ENCODE measurements around the gene FLAD1.
"Not testable (repeated sequence)": the region's sequence is repeated elsewhere in the genome, so short reads cannot be mapped to it uniquely, and the experiment has no call there.

The FLAD1 gene

GRCh38 chr1:154990276-154990675 is 7.1 kb downstream of the FLAD1 start:
- no peak for DNase-seq (ENCODE audit: low read depth in 2 of 2)

- DNase-seq (ENCODE audit: low read depth in 2 of 2) = no peak
These were observed 9.8 kb downstream of the FLAD1 start for GRCh38 chr1:154992721-154993571.

- DNase-seq (ENCODE audit: low read depth in 2 of 2) = no peak
These were observed 10.6 kb downstream of the FLAD1 start, which contains the start of gene LENEP for GRCh38 chr1:154993572-154994268. TSS of gene LENEP (plus strand) at chr1:154993586. CDS start at chr1:154993608, 22 bp downstream.

GRCh38 chr1:154994269-154994587 is 11.1 kb downstream of the FLAD1 start:
- DNase-seq (ENCODE audit: low read depth in 2 of 2) = no peak

- DNase-seq (ENCODE audit: low read depth in 2 of 2) = no peak
These were observed 11.4 kb downstream of the FLAD1 start for GRCh38 chr1:154994591-154994990.

- not testable (repeated sequence) for DNase-seq (ENCODE audit: low read depth in 2 of 2)
These were observed 12.3 kb downstream of the FLAD1 start for GRCh38 chr1:154995301-154995983.

GRCh38 chr1:154996966-154997701 is 14.0 kb downstream of the FLAD1 start:
- DNase-seq (ENCODE audit: low read depth in 2 of 2) = no peak

- no peak for DNase-seq (ENCODE audit: low read depth in 2 of 2)
These were observed 15.1 kb downstream of the FLAD1 start for GRCh38 chr1:154998201-154998780.

- DNase-seq (ENCODE audit: low read depth in 2 of 2) = peak; percentile 75 to 77
These were observed 15.8 kb downstream of the FLAD1 start for GRCh38 chr1:154998818-154999570.

- peak in 1 of 2 donors; percentile 73 for DNase-seq (ENCODE audit: low read depth in 2 of 2)
These were observed 16.6 kb downstream of the FLAD1 start for GRCh38 chr1:154999571-155000410.

- DNase-seq (ENCODE audit: low read depth in 2 of 2) = no peak
These were observed 17.2 kb downstream of the FLAD1 start for GRCh38 chr1:155000411-155000725.

GRCh38 chr1:155000726-155001424 is 17.7 kb downstream of the FLAD1 start:
- peak; percentile 79 to 88 for DNase-seq (ENCODE audit: low read depth in 2 of 2)

- DNase-seq (ENCODE audit: low read depth in 2 of 2) = no peak
These were observed 18.2 kb downstream of the FLAD1 start for GRCh38 chr1:155001425-155001674.

GRCh38 chr1:155001675-155002463 is 18.7 kb downstream of the FLAD1 start:
- DNase-seq (ENCODE audit: low read depth in 2 of 2) = peak; percentile 98 to 100

- DNase-seq (ENCODE audit: low read depth in 2 of 2) = no peak
These were observed 19.5 kb downstream of the FLAD1 start, which contains the start of gene ZBTB7B for GRCh38 chr1:155002464-155003226. TSS of gene ZBTB7B (plus strand) at chr1:155002802. CDS start at chr1:155014661, 11,859 bp downstream.

GRCh38 chr1:155003227-155003765 is 20.2 kb downstream of the FLAD1 start:
- no peak for DNase-seq (ENCODE audit: low read depth in 2 of 2)

GRCh38 chr1:155003766-155004351 is 20.7 kb downstream of the FLAD1 start:
- no peak for DNase-seq (ENCODE audit: low read depth in 2 of 2)

All from stimulated activated CD4-positive, alpha-beta T cell treated with anti-CD3 and anti-CD28 coated beads, Interleukin-4, amount 100 ng/mL, for 48 hours (primary cell).